ENCODE measurements around the gene EFTUD2.

Gene EFTUD2

GRCh38 chr17:44807817-44808155 is 91.5 kb downstream of the EFTUD2 start:
- DNase-seq (ENCODE audit: insufficient read length) (no peak), FAIRE-seq (no peak)
- TF ChIP-seq POLR2AphosphoS5 (IDR thresholded peaks at IDR 0.05; ENCODE audit: low read depth, low read length) (no peak), TAF1 (IDR thresholded peaks at IDR 0.05; ENCODE audit: borderline replicate concordance, low read depth, low read length) (no peak), POLR2A (IDR thresholded peaks at IDR 0.05; ENCODE audit: low read depth, low read length) (no peak)

GRCh38 chr17:44807093-44807816 is 92.0 kb downstream of the EFTUD2 start:
- no peak for FAIRE-seq
- DNase-seq (ENCODE audit: insufficient read length) = no peak
- TF ChIP-seq POLR2A (IDR thresholded peaks at IDR 0.05; ENCODE audit: low read depth, low read length) (no peak), TAF1 (IDR thresholded peaks at IDR 0.05; ENCODE audit: borderline replicate concordance, low read depth, low read length) (no peak), POLR2AphosphoS5 (IDR thresholded peaks at IDR 0.05; ENCODE audit: low read depth, low read length) (no peak)

- no peak for TF ChIP-seq POLR2AphosphoS5 (IDR thresholded peaks at IDR 0.05; ENCODE audit: low read depth, low read length)
- TF ChIP-seq TAF1 (IDR thresholded peaks at IDR 0.05; ENCODE audit: borderline replicate concordance, low read depth, low read length) = no peak
- TF ChIP-seq POLR2A (IDR thresholded peaks at IDR 0.05; ENCODE audit: low read depth, low read length) = no peak
- FAIRE-seq = no peak
- no peak for DNase-seq (ENCODE audit: insufficient read length)
Observed at GRCh38 chr17:44804302-44805089, 94.7 kb downstream of the EFTUD2 start.

GRCh38 chr17:44801880-44802279 is 97.4 kb downstream of the EFTUD2 start:
- DNase-seq (ENCODE audit: insufficient read length) (no peak), FAIRE-seq (no peak)
- TF ChIP-seq POLR2A (IDR thresholded peaks at IDR 0.05; ENCODE audit: low read depth, low read length) = no peak
- no peak for TF ChIP-seq POLR2AphosphoS5 (IDR thresholded peaks at IDR 0.05; ENCODE audit: low read depth, low read length)
- TF ChIP-seq TAF1 (IDR thresholded peaks at IDR 0.05; ENCODE audit: borderline replicate concordance, low read depth, low read length) = no peak
